Activated T-helper 1 cell treated with anti-CD3 and anti-CD28 coated beads, Interleukin-2, amount 50 U/mL, for 16 hours (primary cell): ENCODE measurements around the gene SRP14.
"Not testable (repeated sequence)": the region's sequence is repeated elsewhere in the genome, so short reads cannot be mapped to it uniquely, and the experiment has no call there.

Experiments
- DNase-seq, 2 donors: peaks; one replicate each; pipeline ENCODE4 v3.0.0-alpha.2; 2020; ENCODE audit warnings: low read depth in 1 of 2, low spot score in 1 of 2

Gene SRP14

GRCh38 chr15:40051616-40052415 is 12.8 kb upstream of the SRP14 start:
- DNase-seq = no peak

GRCh38 chr15:40050788-40051470 is 11.9 kb upstream of the SRP14 start:
- no peak for DNase-seq

GRCh38 chr15:40048926-40049475 is 10.0 kb upstream of the SRP14 start:
- DNase-seq = no peak

GRCh38 chr15:40048211-40048792 is 9.3 kb upstream of the SRP14 start:
- no peak for DNase-seq

- DNase-seq = peak in 1 of 2 donors; percentile 43
Measured at GRCh38 chr15:40047415-40048210, 8.6 kb upstream of the SRP14 start.

- DNase-seq = no peak
Measured at GRCh38 chr15:40046721-40047414, 7.9 kb upstream of the SRP14 start.

GRCh38 chr15:40045572-40046217 is 6.7 kb upstream of the SRP14 start:
- DNase-seq = no peak

GRCh38 chr15:40044717-40045571 is 6.0 kb upstream of the SRP14 start:
- peak; percentile 57 to 77 for DNase-seq

- DNase-seq = no peak
Measured at GRCh38 chr15:40043927-40044716, 5.1 kb upstream of the SRP14 start.

GRCh38 chr15:40042791-40043320 is 3.9 kb upstream of the SRP14 start:
- no peak for DNase-seq

- no peak for DNase-seq
Measured at GRCh38 chr15:40040770-40041169, 1.8 kb upstream of the SRP14 start.

- DNase-seq = no peak
Measured at GRCh38 chr15:40040293-40040635, 1.3 kb upstream of the SRP14 start.

- DNase-seq = no peak
Measured at GRCh38 chr15:40038275-40038637, 725 bp downstream of the SRP14 start.

GRCh38 chr15:40037721-40038120 is 1.3 kb downstream of the SRP14 start:
- no peak for DNase-seq

GRCh38 chr15:40035182-40035581 is 3.8 kb downstream of the SRP14 start:
- not testable (repeated sequence) for DNase-seq

GRCh38 chr15:40034186-40034946 is 4.6 kb downstream of the SRP14 start:
- DNase-seq = no peak

GRCh38 chr15:40032125-40032839 is 6.7 kb downstream of the SRP14 start:
- no peak for DNase-seq
